ENCODE measurements around the gene CTDSP2. TPM values are rescaled to one million over a fixed set of nuclear protein-coding genes. Genes with fewer than 3 reads are reported as not detected.

CTDSP2 gene
- total RNA-seq, 4 donors from 2014 or later, result 66.0 to 116 (median 83.4) TPM

MicroRNAs within 50 kb of the gene (microRNA counts, 767-probe panel; counts per million panel counts)
- microRNA hsa-miR-26a-5p, result 11,187 to 11,629 counts per million in 2 donors

Small RNA genes within 50 kb of the gene (microRNA-seq; reads per million reads assigned to microRNA genes)
- 1,061 to 2,293 reads per million in 2 donors for gene MIR26A2 (ENCODE audit: borderline replicate concordance in 2 of 2)

Other genes with a start within 250 kb of the CTDSP2 start
- 10 to 100 TPM in 1 of 4 donors, 1 to 10 TPM in 3; 3.5 to 13.8 (median 6.8) TPM for gene DTX3, start 241.9 kb downstream of the CTDSP2 start, total RNA-seq
- gene ARHGEF25, start 235.3 kb downstream of the CTDSP2 start, total RNA-seq, result 1 to 10 TPM; 1.9 to 3.3 (median 2.4) TPM
- 10 to 100 TPM; 13.2 to 25.5 (median 16.6) TPM for gene B4GALNT1, start 213.5 kb downstream of the CTDSP2 start, total RNA-seq
- gene OS9, start 152.6 kb downstream of the CTDSP2 start, total RNA-seq, result 100 to 1,000 TPM in 3 of 4 donors, 10 to 100 TPM in 1; 77.0 to 152 (median 106) TPM
- gene AGAP2, start 108.0 kb downstream of the CTDSP2 start, total RNA-seq, result 1 to 10 TPM; 1.8 to 5.4 (median 3.7) TPM
- gene TSPAN31, start 101.7 kb downstream of the CTDSP2 start, total RNA-seq, result 10 to 100 TPM; 25.5 to 58.9 (median 32.2) TPM
- gene CDK4, start 94.4 kb downstream of the CTDSP2 start, total RNA-seq, result 10 to 100 TPM; 39.7 to 55.5 (median 47.4) TPM
- gene MARCHF9, start 91.6 kb downstream of the CTDSP2 start, total RNA-seq, result 10 to 100 TPM in 1 of 4 donors, 1 to 10 TPM in 3; 4.8 to 11.3 (median 7.9) TPM
- not detected for gene CYP27B1, start 79.7 kb downstream of the CTDSP2 start, total RNA-seq
- 10 to 100 TPM in 3 of 4 donors, 1 to 10 TPM in 1; 6.5 to 22.7 (median 17.9) TPM for gene METTL1, start 74.6 kb downstream of the CTDSP2 start, total RNA-seq
- 1 to 10 TPM in 3 of 4 donors, under 1 TPM in 1; 0.82 to 2.0 (median 1.0) TPM for gene EEF1AKMT3, start 74.1 kb downstream of the CTDSP2 start, total RNA-seq
- gene TSFM, start 63.9 kb downstream of the CTDSP2 start, total RNA-seq, result 10 to 100 TPM; 37.6 to 47.5 (median 40.1) TPM
- gene AVIL, start 28.0 kb downstream of the CTDSP2 start, total RNA-seq, result 10 to 100 TPM in 1 of 4 donors, 1 to 10 TPM in 2, under 1 TPM in 1; 0.78 to 22.7 (median 4.3) TPM
- gene ATP23, start 94.8 kb upstream of the CTDSP2 start, total RNA-seq, result 10 to 100 TPM in 2 of 4 donors, 1 to 10 TPM in 2; 7.1 to 26.4 (median 10.7) TPM